Liver (tissue), 9 donors: ENCODE results near the gene GPC1. TPM values are rescaled to one million over a fixed set of nuclear protein-coding genes. Genes with fewer than 3 reads are reported as not detected.

ENCODE experiments used
- DNase-seq: peaks from one replicate; pipeline ENCODE4 v3.0.0-alpha.2; 2017; ENCODE audit warnings: low spot score
- H3K27ac ChIP-seq, 2 donors: one replicate each; pipeline ENCODE4 v1.7.0; 2013; ENCODE audit warnings: inconsistent platforms in 2 of 2, low read length in 2 of 2, control low read depth in 1 of 2, low read depth in 1 of 2, mild to moderate bottlenecking in 1 of 2
- H3K27me3 ChIP-seq, 4 donors: one replicate each; pipeline versions ENCODE4 v1.6.1 to v1.7.0; 2013; ENCODE audit warnings: low read length in 3 of 4, inconsistent platforms in 1 of 4, mild to moderate bottlenecking in 1 of 4, moderate library complexity in 1 of 4; ENCODE audit not compliant: control insufficient read depth in 4 of 4, insufficient read depth in 4 of 4
- H3K36me3 ChIP-seq, 4 donors: one replicate each; pipeline versions ENCODE4 v1.6.1 to v1.7.0; 2013; ENCODE audit warnings: low read length in 3 of 4, mild to moderate bottlenecking in 3 of 4, low read depth in 1 of 4, moderate library complexity in 1 of 4; ENCODE audit not compliant: control insufficient read depth in 4 of 4, insufficient read depth in 3 of 4
- H3K4me1 ChIP-seq, 4 donors: one replicate each; pipeline versions ENCODE4 v1.6.1 to v1.7.0; 2013; ENCODE audit warnings: low read length in 3 of 4, mild to moderate bottlenecking in 3 of 4, moderate library complexity in 1 of 4; ENCODE audit not compliant: control insufficient read depth in 4 of 4, insufficient read depth in 4 of 4
- H3K4me3 ChIP-seq, 3 donors: one replicate each; pipeline versions ENCODE4 v1.6.1 to v1.7.0; 2013; ENCODE audit warnings: low read length in 3 of 3, control low read depth in 1 of 3, low read depth in 1 of 3, mild to moderate bottlenecking in 1 of 3
- H3K9ac ChIP-seq, 2 donors: one replicate each; pipeline ENCODE4 v1.7.0; 2013; ENCODE audit warnings: low read length in 2 of 2, mild to moderate bottlenecking in 2 of 2, moderate library complexity in 2 of 2, control low read depth in 1 of 2, low read depth in 1 of 2
- H3K9me3 ChIP-seq, 4 donors: one replicate each; pipeline versions ENCODE4 v1.6.1 to v1.7.0; 2013; ENCODE audit warnings: low read length in 3 of 4; ENCODE audit not compliant: control insufficient read depth in 4 of 4
- EGR1 ChIP-seq, 2 donors: IDR thresholded peaks; 2 replicates each; pipeline ENCODE4 v1.6.1; 2016 to 2018; ENCODE audit warnings: antibody characterized with exemption in 2 of 2, low read depth in 2 of 2
- FOXA1 ChIP-seq: IDR thresholded peaks from 2 replicates; pipeline ENCODE4 v1.6.1; 2016; ENCODE audit warnings: antibody characterized with exemption
- FOXA2 ChIP-seq: IDR thresholded peaks from 2 replicates; pipeline ENCODE4 v1.6.1; 2016; ENCODE audit warnings: antibody characterized with exemption
- GABPA ChIP-seq, 2 donors: IDR thresholded peaks in 1 of 2; conservative IDR thresholded peaks in 1 of 2; 2 replicates each; pipeline ENCODE4 v1.6.1; 2016; ENCODE audit warnings: antibody characterized with exemption in 2 of 2, mild to moderate bottlenecking in 1 of 2, moderate library complexity in 1 of 2
- HNF4A ChIP-seq, 2 donors: conservative IDR thresholded peaks; 2 replicates each; pipeline ENCODE4 v1.6.1; 2016; ENCODE audit warnings: antibody characterized with exemption in 2 of 2, mild to moderate bottlenecking in 2 of 2
- HNF4G ChIP-seq: IDR thresholded peaks from 2 replicates; pipeline ENCODE4 v1.6.1; 2016; ENCODE audit warnings: antibody characterized with exemption
- JUND ChIP-seq, 2 donors: IDR thresholded peaks; 2 replicates each; pipeline ENCODE4 v1.6.1; 2016; ENCODE audit warnings: antibody characterized with exemption in 2 of 2
- NR2F2 ChIP-seq: IDR thresholded peaks from 2 replicates; pipeline ENCODE4 v1.6.1; 2016; ENCODE audit warnings: antibody characterized with exemption
- RXRA ChIP-seq, 2 donors: IDR thresholded peaks; 2 replicates each; pipeline ENCODE4 v1.6.1; 2017 to 2018; ENCODE audit warnings: antibody characterized with exemption in 2 of 2, mild to moderate bottlenecking in 1 of 2
- SP1 ChIP-seq: IDR thresholded peaks from 2 replicates; pipeline ENCODE4 v1.6.1; 2018; ENCODE audit warnings: antibody characterized with exemption, mild to moderate bottlenecking
- YY1 ChIP-seq: IDR thresholded peaks from 2 replicates; pipeline ENCODE4 v1.6.1; 2016; ENCODE audit warnings: antibody characterized with exemption, mild to moderate bottlenecking
- WGBS: extraction: QIAGEN DNeasy Blood & Tissue Kit; methylation state at CpG from one replicate; pipeline ENCODE4 v1.1.7; 2013; 5-methylcytosine and 5-hydroxymethylcytosine counted together
- polyA plus RNA-seq, 2 donors: library from polyadenylated mRNA; stranded (reverse) in 1 of 2; unstranded in 1 of 2; fragments of 200-250 nt in 1 of 2; fragments of >200 nt in 1 of 2; fragmentation: Nextera tagmentation in 1 of 2; extraction: Ambion mirVana in 1 of 2; gene quantifications; one replicate each; pipeline versions ENCODE4 v1.2.1 to v1.2.3, GENCODE V29; 2013 to 2015
- total RNA-seq, 2 donors: library from RNA; depleted of rRNA; stranded (reverse); fragments of >200 nt; gene quantifications; one replicate each; pipeline ENCODE4 v1.2.3, GENCODE V29; 2014
- TF ChIP-seq, protein P1 (sequence below): IDR thresholded peaks from 2 replicates; pipeline ENCODE4 v1.6.1; 2016; ENCODE audit warnings: antibody characterized with exemption
- TF ChIP-seq, protein P2 (sequence below): IDR thresholded peaks from 2 replicates; pipeline ENCODE4 v1.6.1; 2016; ENCODE audit warnings: antibody characterized with exemption
- TF ChIP-seq, protein P3 (sequence below): fragments of 150-350 bp; IDR thresholded peaks from 2 replicates; pipeline ENCODE4 v1.5.1; 2017; ENCODE audit warnings: improper control_type of control experiment, low read depth, low read length; ENCODE audit not compliant: missing input control
- TF ChIP-seq, protein P4 (sequence below): IDR thresholded peaks from 2 replicates; pipeline ENCODE4 v1.6.1; 2016; ENCODE audit warnings: antibody characterized with exemption
- TF ChIP-seq, protein P5 (sequence below): IDR thresholded peaks from 2 replicates; pipeline ENCODE4 v1.6.1; 2016; ENCODE audit warnings: antibody characterized with exemption, mild to moderate bottlenecking
- donor health status: healthy.
- donor health status: healthy.
- donor health status: healthy.
- donor health status: healthy.
- donor health status: healthy.

Gene GPC1
- total and polyA plus RNA-seq, 4 donors, result 3.2 to 41.0 (median 9.1) TPM

DNA sequence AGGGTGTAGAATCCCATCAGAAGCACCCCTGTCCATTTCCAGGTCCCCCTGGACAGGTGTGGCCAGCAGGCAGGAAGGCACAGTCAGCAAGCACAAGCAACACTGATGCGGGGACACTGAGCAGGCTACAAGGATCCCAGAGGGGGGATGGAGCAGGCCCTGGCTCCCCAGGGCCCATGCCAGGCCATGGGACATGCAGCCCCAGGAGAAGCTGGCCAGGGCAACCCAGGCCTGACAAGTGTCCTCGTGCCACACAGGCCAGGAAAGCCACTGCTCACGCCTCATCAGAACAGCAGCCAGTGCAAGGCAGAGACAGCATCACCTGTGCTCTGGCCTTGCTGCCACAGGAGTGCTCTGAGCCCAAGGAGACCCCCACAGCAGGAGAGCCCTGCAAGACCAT is 14.1 kb upstream of the GPC1 start:
- no peak for DNase-seq
- Histone ChIP-seq H3K4me1 (peaks cover 0 to 4% (median 1%) of the 10 kb centered on the region in 4 donors), H3K27ac (no peak overlapping the region), H3K9ac (no peak overlapping the region), H3K36me3 (no peaks in the 10 kb centered on the region), H3K9me3 (peaks cover 3 to 6% (median 3%) of the 10 kb centered on the region in 4 donors), H3K27me3 (no peaks in the 10 kb centered on the region), H3K4me3 (no peak overlapping the region)
- 87% methylated on average over 3 of the region's 3 CpGs for WGBS
- no peak for TF ChIP-seq YY1
- TF ChIP-seq HNF4A (conservative IDR thresholded peaks at IDR 0.05), result no peak
- no peak for TF ChIP-seq EGR1 (IDR thresholded peaks at IDR 0.05; ENCODE audit: low read depth in 2 of 2)
- TF ChIP-seq NR2F2, result no peak
- no peak for TF ChIP-seq FOXA2
- no peak for TF ChIP-seq RXRA (IDR thresholded peaks at IDR 0.05)
- TF ChIP-seq SP1, result no peak
- TF ChIP-seq, protein P1, sequence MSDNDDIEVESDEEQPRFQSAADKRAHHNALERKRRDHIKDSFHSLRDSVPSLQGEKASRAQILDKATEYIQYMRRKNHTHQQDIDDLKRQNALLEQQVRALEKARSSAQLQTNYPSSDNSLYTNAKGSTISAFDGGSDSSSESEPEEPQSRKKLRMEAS, result no peak
- TF ChIP-seq, protein P2, sequence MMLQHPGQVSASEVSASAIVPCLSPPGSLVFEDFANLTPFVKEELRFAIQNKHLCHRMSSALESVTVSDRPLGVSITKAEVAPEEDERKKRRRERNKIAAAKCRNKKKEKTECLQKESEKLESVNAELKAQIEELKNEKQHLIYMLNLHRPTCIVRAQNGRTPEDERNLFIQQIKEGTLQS, result no peak
- TF ChIP-seq, protein P3, sequence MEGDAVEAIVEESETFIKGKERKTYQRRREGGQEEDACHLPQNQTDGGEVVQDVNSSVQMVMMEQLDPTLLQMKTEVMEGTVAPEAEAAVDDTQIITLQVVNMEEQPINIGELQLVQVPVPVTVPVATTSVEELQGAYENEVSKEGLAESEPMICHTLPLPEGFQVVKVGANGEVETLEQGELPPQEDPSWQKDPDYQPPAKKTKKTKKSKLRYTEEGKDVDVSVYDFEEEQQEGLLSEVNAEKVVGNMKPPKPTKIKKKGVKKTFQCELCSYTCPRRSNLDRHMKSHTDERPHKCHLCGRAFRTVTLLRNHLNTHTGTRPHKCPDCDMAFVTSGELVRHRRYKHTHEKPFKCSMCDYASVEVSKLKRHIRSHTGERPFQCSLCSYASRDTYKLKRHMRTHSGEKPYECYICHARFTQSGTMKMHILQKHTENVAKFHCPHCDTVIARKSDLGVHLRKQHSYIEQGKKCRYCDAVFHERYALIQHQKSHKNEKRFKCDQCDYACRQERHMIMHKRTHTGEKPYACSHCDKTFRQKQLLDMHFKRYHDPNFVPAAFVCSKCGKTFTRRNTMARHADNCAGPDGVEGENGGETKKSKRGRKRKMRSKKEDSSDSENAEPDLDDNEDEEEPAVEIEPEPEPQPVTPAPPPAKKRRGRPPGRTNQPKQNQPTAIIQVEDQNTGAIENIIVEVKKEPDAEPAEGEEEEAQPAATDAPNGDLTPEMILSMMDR, result no peak
- no peak for TF ChIP-seq JUND (IDR thresholded peaks at IDR 0.05)
- TF ChIP-seq FOXA1, result no peak
- TF ChIP-seq HNF4G, result no peak
- TF ChIP-seq, protein P4, sequence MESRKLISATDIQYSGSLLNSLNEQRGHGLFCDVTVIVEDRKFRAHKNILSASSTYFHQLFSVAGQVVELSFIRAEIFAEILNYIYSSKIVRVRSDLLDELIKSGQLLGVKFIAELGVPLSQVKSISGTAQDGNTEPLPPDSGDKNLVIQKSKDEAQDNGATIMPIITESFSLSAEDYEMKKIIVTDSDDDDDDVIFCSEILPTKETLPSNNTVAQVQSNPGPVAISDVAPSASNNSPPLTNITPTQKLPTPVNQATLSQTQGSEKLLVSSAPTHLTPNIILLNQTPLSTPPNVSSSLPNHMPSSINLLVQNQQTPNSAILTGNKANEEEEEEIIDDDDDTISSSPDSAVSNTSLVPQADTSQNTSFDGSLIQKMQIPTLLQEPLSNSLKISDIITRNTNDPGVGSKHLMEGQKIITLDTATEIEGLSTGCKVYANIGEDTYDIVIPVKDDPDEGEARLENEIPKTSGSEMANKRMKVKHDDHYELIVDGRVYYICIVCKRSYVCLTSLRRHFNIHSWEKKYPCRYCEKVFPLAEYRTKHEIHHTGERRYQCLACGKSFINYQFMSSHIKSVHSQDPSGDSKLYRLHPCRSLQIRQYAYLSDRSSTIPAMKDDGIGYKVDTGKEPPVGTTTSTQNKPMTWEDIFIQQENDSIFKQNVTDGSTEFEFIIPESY, result no peak
- no peak for TF ChIP-seq GABPA (IDR thresholded peaks at IDR 0.05 in 1 of 2, conservative IDR thresholded peaks at IDR 0.05 in 1 of 2)
- TF ChIP-seq, protein P5, sequence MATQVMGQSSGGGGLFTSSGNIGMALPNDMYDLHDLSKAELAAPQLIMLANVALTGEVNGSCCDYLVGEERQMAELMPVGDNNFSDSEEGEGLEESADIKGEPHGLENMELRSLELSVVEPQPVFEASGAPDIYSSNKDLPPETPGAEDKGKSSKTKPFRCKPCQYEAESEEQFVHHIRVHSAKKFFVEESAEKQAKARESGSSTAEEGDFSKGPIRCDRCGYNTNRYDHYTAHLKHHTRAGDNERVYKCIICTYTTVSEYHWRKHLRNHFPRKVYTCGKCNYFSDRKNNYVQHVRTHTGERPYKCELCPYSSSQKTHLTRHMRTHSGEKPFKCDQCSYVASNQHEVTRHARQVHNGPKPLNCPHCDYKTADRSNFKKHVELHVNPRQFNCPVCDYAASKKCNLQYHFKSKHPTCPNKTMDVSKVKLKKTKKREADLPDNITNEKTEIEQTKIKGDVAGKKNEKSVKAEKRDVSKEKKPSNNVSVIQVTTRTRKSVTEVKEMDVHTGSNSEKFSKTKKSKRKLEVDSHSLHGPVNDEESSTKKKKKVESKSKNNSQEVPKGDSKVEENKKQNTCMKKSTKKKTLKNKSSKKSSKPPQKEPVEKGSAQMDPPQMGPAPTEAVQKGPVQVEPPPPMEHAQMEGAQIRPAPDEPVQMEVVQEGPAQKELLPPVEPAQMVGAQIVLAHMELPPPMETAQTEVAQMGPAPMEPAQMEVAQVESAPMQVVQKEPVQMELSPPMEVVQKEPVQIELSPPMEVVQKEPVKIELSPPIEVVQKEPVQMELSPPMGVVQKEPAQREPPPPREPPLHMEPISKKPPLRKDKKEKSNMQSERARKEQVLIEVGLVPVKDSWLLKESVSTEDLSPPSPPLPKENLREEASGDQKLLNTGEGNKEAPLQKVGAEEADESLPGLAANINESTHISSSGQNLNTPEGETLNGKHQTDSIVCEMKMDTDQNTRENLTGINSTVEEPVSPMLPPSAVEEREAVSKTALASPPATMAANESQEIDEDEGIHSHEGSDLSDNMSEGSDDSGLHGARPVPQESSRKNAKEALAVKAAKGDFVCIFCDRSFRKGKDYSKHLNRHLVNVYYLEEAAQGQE, result no peak
